CD14-positive monocyte (primary cell): ENCODE data around the gene APOE. TPM values are rescaled to one million over a fixed set of nuclear protein-coding genes. Genes with fewer than 3 reads are reported as not detected.
A peak's percentile ranks its signal among the peaks of the same experiment; 100 is the strongest.

ENCODE experiments used
- DNase-seq, 3 donors: peaks; one replicate each; pipeline ENCODE4 v3.0.0-alpha.2; 2011 to 2022
- H2AFZ ChIP-seq: 2 replicates; pipeline ENCODE4 v1.6.0; 2012; ENCODE audit warnings: mild to moderate bottlenecking, low read depth, low read length, inconsistent platforms; ENCODE audit not compliant: insufficient read depth, poor library complexity, severe bottlenecking
- H3K27ac ChIP-seq, 2 donors: 1 replicate in 1 of 2; 2 replicates in 1 of 2; pipeline ENCODE4 v1.5.1; 2012 to 2013; ENCODE audit warnings: low read length in 2 of 2, control low read depth in 1 of 2, inconsistent platforms in 1 of 2, low read depth in 1 of 2, mild to moderate bottlenecking in 1 of 2
- H3K27me3 ChIP-seq, 2 donors: one replicate each; pipeline versions ENCODE4 v1.6.0 to v1.6.1; 2011 to 2013; ENCODE audit warnings: low read length in 2 of 2; ENCODE audit not compliant: control insufficient read depth in 2 of 2, insufficient read depth in 2 of 2
- H3K36me3 ChIP-seq, 2 donors: replicated peaks in 1 of 2; 1 replicate in 1 of 2; 2 replicates in 1 of 2; pipeline versions ENCODE4 v1.5.1 to v1.6.1; 2012 to 2013; ENCODE audit warnings: low read length in 2 of 2, control low read depth in 1 of 2, inconsistent platforms in 1 of 2, mild to moderate bottlenecking in 1 of 2; ENCODE audit not compliant: insufficient read depth in 2 of 2, control insufficient read depth in 1 of 2
- H3K4me1 ChIP-seq, 2 donors: 1 replicate in 1 of 2; 2 replicates in 1 of 2; pipeline versions ENCODE4 v1.5.1 to v1.6.1; 2012 to 2013; ENCODE audit warnings: low read length in 2 of 2, control low read depth in 1 of 2, inconsistent platforms in 1 of 2, mild to moderate bottlenecking in 1 of 2, moderate library complexity in 1 of 2; ENCODE audit not compliant: insufficient read depth in 2 of 2, control insufficient read depth in 1 of 2
- H3K4me2 ChIP-seq: replicated peaks from 2 replicates; pipeline ENCODE3; 2012; ENCODE audit warnings: low read length, moderate library complexity, mild to moderate bottlenecking; ENCODE audit not compliant: poor library complexity, severe bottlenecking; ENCODE audit errors: extremely low read depth
- H3K4me3 ChIP-seq, 3 experiments: fragments of 200-600 bp in 1 of 3; sonication (generic) in 1 of 3; replicated peaks in 1 of 3; 1 replicate in 2 of 3; 2 replicates in 1 of 3; pipeline ENCODE4 v1.5.1; 2011 to 2013; ENCODE audit warnings: low read length in 3 of 3, mild to moderate bottlenecking in 3 of 3, control low read depth in 2 of 3, low read depth in 2 of 3, inconsistent platforms in 1 of 3, moderate library complexity in 1 of 3
- H3K79me2 ChIP-seq: 2 replicates; pipeline ENCODE4 v1.6.0; 2012; ENCODE audit warnings: mild to moderate bottlenecking, control low read depth, inconsistent platforms, low read length, moderate library complexity; ENCODE audit not compliant: insufficient read depth
- H3K9ac ChIP-seq: 2 replicates; pipeline ENCODE4 v1.6.0; 2017; ENCODE audit warnings: low read length, mild to moderate bottlenecking; ENCODE audit not compliant: insufficient read depth, poor library complexity, severe bottlenecking
- H3K9me3 ChIP-seq, 2 donors: replicated peaks in 1 of 2; 1 replicate in 1 of 2; 2 replicates in 1 of 2; pipeline versions ENCODE4 v1.5.1 to v1.6.1; 2012 to 2013; ENCODE audit warnings: low read length in 2 of 2, control low read depth in 1 of 2; ENCODE audit not compliant: control insufficient read depth in 1 of 2, insufficient read depth in 1 of 2
- H4K20me1 ChIP-seq: 2 replicates; pipeline ENCODE4 v1.6.0; 2012; ENCODE audit warnings: mild to moderate bottlenecking, low read length, control low read depth, moderate library complexity; ENCODE audit not compliant: insufficient read depth
- H3K27ac Mint-ChIP-seq, 7 donors: one replicate each; pipeline ENCODE4 v1.8.0; 2020; ENCODE audit warnings: mild to moderate bottlenecking in 7 of 7, mixed read lengths in 7 of 7, moderate library complexity in 6 of 7, inconsistent platforms in 2 of 7
- H3K27me3 Mint-ChIP-seq, 3 donors: one replicate each; pipeline ENCODE4 v1.8.0; 2021 to 2022; ENCODE audit warnings: low read depth in 3 of 3, mild to moderate bottlenecking in 3 of 3, mixed read lengths in 3 of 3, moderate library complexity in 3 of 3, inconsistent platforms in 1 of 3
- H3K36me3 Mint-ChIP-seq, 2 donors: one replicate each; pipeline ENCODE4 v1.8.0; 2020; ENCODE audit warnings: mixed read lengths in 2 of 2, inconsistent platforms in 1 of 2, mild to moderate bottlenecking in 1 of 2
- H3K4me1 Mint-ChIP-seq: one replicate; pipeline ENCODE4 v1.8.0; 2020; ENCODE audit warnings: mild to moderate bottlenecking, mixed read lengths
- H3K4me3 Mint-ChIP-seq, 2 donors: one replicate each; pipeline ENCODE4 v1.8.0; 2020; ENCODE audit warnings: mild to moderate bottlenecking in 2 of 2, mixed read lengths in 2 of 2, moderate library complexity in 1 of 2
- H3K9me3 Mint-ChIP-seq, 7 donors: one replicate each; pipeline ENCODE4 v1.8.0; 2020 to 2022; ENCODE audit warnings: mixed read lengths in 7 of 7, mild to moderate bottlenecking in 6 of 7, moderate library complexity in 6 of 7, inconsistent platforms in 2 of 7
- CTCF ChIP-seq: fragments of 200-600 bp; IDR thresholded peaks from one replicate; pipeline ENCODE4 v1.8.0; 2022; ENCODE audit warnings: antibody characterized with exemption, mild to moderate bottlenecking
- WGBS: methylation state at CpG from one replicate; pipeline ENCODE4 v1.1.5; 2013; ENCODE audit warnings: missing lambda C conversion rate; ENCODE audit not compliant: insufficient coverage; 5-methylcytosine and 5-hydroxymethylcytosine counted together
- intact Hi-C, 2 donors: fragments of 100-400 bp; cut with micrococcal nuclease; formaldehyde crosslinking; loops; one replicate each; pipeline versions ENCODE4 v1.15.0 to v1.15.1; 2023
- polyA plus RNA-seq, 3 donors: library from polyadenylated mRNA; depleted of rRNA in 1 of 3; unstranded in 2 of 3; stranded (reverse) in 1 of 3; fragments of 300-500 nt in 2 of 3; fragments of >200 nt in 1 of 3; fragmentation: Illumina TruSeq in 2 of 3; gene quantifications; 1 replicate in 2 of 3; 2 replicates in 1 of 3; pipeline ENCODE4 v1.2.3, GENCODE V29; 2012 to 2021

Gene APOE
- polyA plus RNA-seq, 3 donors: 0.30 to 1.0 TPM; not detected in 1

GRCh38 chr19:44908074-44908835 lies 2.7 kb downstream of the APOE start:
- H3K27me3 Mint-ChIP-seq: peaks cover 29 to 39% (median 37%) of the 10 kb centered on the region in 3 donors

GRCh38 chr19:44908836-44909261 lies 3.3 kb downstream of the APOE start:
- no peaks in the 10 kb centered on the region for H4K20me1 ChIP-seq
- no peak overlapping the region for H3K27ac Mint-ChIP-seq
- H3K9ac ChIP-seq: no peak overlapping the region
- peaks cover 29 to 38% (median 36%) of the 10 kb centered on the region in 3 donors for H3K27me3 Mint-ChIP-seq
- no peak overlapping the region for H3K27ac ChIP-seq
- H2AFZ ChIP-seq: no peak overlapping the region
- H3K79me2 ChIP-seq: no peaks in the 10 kb centered on the region
- intact Hi-C loops: no loop called here
- H3K9me3 ChIP-seq: no peaks in the 10 kb centered on the region
- no peaks in the 10 kb centered on the region for H3K36me3 Mint-ChIP-seq
- no peak overlapping the region for H3K4me3 Mint-ChIP-seq
- no peaks in the 10 kb centered on the region for H3K36me3 ChIP-seq
- no peak overlapping the region for H3K4me3 ChIP-seq
- H3K27me3 ChIP-seq: peaks cover 5 to 26% of the 10 kb centered on the region in 2 donors
- peaks cover 35% of the 10 kb centered on the region for H3K4me1 Mint-ChIP-seq
- no peak for TF ChIP-seq CTCF
- H3K4me2 ChIP-seq: no peak overlapping the region
- peaks cover 22 to 30% of the 10 kb centered on the region in 2 donors for H3K4me1 ChIP-seq
- DNase-seq: no peak
- WGBS: 97% methylated on average over 42 of the region's 44 CpGs
- peaks cover 0 to 9% (median 2%) of the 10 kb centered on the region in 7 donors for H3K9me3 Mint-ChIP-seq

More at GRCh38 chr19:44908074-44908835, 2.7 kb downstream of the APOE start:
- no peak overlapping the region for H3K27ac Mint-ChIP-seq
- no peak for TF ChIP-seq CTCF
- Histone ChIP-seq H4K20me1 (no peaks in the 10 kb centered on the region), H3K79me2 (no peaks in the 10 kb centered on the region), H3K4me3 (no peak overlapping the region), H3K27ac (no peak overlapping the region), H3K27me3 (peaks cover 5 to 26% of the 10 kb centered on the region in 2 donors), H3K9ac (peak overlapping the region; percentile 32), H3K4me2 (no peak overlapping the region), H3K9me3 (no peaks in the 10 kb centered on the region), H3K36me3 (no peaks in the 10 kb centered on the region), H2AFZ (no peak overlapping the region), H3K4me1 (peaks cover 16 to 24% of the 10 kb centered on the region in 2 donors)
- 97% methylated on average over 43 of the region's 46 CpGs for WGBS
- H3K4me3 Mint-ChIP-seq: no peak overlapping the region
- H3K9me3 Mint-ChIP-seq: peaks cover 0 to 9% (median 2%) of the 10 kb centered on the region in 7 donors
- H3K36me3 Mint-ChIP-seq: peaks cover 0 to 1% of the 10 kb centered on the region in 2 donors
- no peak for DNase-seq
- intact Hi-C loops: no loop called here
- peaks cover 29% of the 10 kb centered on the region for H3K4me1 Mint-ChIP-seq
